Measurements from ENCODE around the gene THBS3.
"Not testable (repeated sequence)": the region's sequence is repeated elsewhere in the genome, so short reads cannot be mapped to it uniquely, and the experiment has no call there.

The THBS3 gene

DNA sequence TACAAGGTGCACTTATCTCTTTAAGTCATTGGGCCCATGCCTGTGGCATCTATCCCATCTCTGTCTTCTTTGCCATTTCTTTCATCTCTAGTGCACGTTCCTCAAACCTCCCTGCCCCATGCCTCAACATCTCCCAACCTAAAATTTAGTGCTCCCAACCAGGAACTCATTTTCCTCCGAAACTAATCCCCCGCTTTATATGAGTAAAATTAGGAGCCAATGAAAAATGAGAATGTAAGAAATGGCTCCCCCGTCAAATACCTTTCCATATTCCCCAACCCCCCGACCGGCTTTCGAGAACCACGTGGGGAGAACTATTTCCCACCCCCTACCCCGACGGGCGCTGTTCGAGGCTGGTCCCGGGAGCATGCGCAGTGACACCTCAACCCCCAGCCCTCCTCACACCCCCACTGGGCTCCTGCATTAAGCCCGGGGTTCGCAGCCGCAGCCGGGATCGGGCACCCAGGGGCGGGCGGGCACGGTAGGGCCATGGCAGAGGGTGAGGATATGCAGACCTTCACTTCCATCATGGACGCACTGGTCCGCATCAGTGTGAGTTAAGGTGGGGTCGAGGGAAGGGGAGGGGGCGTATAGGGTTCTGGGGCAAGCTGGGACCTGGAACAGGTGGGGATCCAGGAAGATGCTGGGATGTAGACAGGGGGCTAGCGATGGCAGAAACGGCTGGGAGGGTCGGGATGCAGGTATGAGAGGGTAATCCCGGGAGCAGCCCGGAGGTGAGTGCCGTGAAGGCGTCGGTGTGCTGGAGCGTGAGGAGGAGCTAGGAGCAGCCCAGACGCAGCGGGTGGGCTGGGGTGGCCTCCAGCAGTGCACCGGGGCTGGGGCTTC, 34.0 kb downstream of the THBS3 start, which contains the start of gene TRIM46:
Gene TRIM46, plus strand, starts transcription at position 372 of the 846 bp plus-strand sequence. Its CDS starts 118 bp downstream, at position 490.
- DNase-seq (ENCODE audit: low read depth): no peak

DNA sequence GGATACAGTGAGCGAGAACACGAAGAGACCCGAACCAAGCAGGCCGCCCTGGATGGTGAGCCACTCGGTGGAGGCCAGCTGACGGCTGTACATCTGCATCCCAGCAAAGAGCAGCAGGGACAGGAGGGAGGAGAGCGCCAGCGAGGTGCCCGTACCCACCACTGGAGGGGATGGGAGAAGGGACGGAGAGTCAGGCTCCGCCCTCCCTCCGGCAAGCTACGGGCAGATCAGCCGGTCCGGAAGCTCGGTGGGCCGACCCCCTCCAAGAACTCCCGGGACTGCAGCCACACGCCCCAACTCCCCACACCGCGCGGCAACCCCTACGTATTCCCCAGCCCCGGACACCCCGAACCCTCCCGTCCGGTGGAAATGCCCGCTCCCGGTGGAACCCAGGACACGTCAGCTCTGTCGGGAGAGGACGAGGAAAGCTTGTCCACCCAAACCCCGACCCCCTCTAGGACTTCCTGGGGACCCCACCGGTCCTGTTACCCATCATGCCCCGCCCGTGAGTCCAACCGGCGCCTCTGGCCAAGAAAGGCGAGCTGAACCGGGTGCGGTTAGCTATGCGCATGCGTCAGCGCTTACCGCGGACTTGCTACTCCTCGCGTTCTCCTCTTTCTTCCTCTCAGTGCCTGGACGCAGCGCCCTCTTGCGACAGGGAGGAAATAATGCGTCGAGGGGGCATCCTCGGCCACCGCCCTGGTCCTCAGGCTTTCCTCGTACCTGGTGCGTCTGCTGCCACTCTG, 34.8 kb downstream of the THBS3 start, which contains the start of gene KRTCAP2:
Gene KRTCAP2, minus strand, starts transcription at position 573 of the 746 bp plus-strand sequence. Its CDS starts 80 bp downstream, at position 493.
- peak; percentile 92 for DNase-seq (ENCODE audit: low read depth)

DNA sequence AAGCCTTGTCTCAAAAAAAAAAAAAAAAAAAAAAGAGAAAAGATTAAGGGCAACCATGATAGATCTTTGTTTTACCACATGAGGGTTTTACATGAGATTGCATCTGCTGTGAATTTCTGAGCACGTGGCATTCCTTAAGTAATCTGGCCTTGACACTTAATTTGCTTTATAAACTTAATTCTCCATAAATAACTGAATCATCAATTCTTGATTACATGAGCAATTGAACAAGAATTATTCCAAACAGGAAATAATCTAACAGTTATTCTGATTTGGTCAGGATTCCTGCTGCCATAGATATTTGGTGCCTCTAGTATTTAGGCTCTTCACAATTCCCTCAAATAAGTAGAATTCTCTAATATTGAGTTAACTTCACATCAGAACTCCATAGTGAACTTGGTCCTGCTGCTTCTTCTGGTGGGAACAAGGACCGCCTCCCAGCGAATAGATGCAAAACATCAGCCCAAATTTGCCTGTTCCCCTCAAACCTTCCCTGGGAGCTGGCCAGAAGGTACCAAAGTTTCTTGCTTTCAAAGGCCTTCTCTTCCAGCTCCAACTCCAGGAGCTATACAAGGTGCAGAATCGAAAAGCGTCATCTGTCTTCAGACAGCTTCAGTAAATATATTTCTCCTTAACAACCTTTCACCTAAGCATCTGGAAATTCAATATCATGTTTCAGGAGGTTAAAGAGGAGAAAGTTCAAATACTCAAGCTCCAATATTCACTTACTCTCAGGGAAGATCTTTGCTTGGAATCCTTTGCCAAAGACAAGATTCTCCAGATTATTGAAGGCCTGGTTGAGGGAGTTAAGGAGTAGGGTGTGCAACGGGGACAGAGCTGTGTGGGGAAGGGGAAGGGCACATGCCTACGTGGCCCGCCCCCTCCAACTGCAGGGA, 35.6 kb downstream of the THBS3 start:
- DNase-seq (ENCODE audit: low read depth): no peak

DNA sequence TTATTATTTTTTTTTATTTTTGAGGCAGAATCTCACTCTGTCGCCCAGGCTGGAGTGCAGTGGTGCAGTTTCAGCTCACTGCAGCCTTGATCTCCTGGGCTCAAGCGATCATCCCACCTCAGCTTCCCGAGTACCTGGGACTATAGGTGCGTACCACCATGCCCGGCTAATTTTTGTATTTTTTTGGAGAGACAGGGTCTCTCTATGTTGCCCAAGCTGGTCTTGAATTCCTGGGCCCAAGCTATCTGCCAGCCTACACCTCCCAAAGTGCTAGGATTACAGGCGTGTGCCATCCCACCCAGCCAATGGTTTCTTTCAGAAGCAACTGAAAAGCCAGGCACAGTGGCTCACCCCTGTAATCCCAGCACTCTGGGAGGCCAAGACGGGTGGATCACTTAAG, 36.9 kb downstream of the THBS3 start:
- no peak for DNase-seq (ENCODE audit: low read depth)

DNA sequence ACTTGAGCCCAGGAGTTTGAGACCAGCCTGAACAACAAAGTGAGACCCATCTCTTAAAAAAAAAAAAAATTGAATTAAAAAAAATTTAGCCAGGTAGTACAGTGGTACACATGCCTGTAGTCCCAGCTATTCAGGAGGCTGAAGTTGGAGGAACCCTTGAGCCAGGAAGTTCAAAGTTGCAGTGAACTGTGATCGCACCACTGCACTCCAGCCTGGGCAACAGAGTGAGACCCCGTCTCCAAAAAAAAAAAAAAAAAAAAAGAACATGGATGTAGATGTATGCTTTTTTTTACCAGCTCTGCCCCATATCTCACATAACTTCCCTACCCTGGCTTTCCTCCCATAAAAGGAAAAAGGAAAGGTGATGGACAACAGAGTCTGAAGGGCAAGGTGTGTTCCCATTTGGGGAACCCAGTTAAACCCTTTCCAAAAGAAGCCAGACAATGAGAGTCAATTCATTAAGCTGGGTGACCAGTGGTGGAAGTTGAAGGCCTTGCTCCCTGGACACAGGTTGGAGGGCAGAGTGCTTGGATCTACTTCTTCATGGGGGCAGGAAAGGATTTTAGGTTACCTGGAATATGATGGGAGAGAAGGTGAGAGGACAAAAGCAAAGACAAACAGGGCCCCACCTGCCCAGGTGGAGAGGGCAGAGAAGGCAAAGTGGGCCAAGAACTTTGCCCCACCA, 37.5 kb downstream of the THBS3 start:
- no peak for DNase-seq (ENCODE audit: low read depth)

DNA sequence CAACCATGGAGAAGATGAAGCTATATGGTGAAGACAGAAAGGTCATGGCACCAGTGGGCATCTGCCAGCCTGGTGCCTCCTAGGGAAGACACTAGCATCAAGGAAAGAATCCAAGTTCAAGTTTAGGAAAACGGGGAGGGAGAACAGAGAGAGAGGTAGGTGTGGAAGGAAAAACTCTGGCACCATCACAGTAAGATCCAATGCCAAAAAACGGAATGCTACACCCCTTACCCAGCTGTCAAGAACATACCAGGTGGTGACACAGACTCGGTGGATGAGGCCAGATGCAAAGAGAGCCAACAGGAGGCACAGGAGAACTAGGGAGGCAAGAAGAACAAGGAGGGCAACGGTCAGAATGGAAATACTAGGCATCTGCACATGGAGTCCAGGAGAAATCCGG, 38.2 kb downstream of the THBS3 start:
- no peak for DNase-seq (ENCODE audit: low read depth)

DNA sequence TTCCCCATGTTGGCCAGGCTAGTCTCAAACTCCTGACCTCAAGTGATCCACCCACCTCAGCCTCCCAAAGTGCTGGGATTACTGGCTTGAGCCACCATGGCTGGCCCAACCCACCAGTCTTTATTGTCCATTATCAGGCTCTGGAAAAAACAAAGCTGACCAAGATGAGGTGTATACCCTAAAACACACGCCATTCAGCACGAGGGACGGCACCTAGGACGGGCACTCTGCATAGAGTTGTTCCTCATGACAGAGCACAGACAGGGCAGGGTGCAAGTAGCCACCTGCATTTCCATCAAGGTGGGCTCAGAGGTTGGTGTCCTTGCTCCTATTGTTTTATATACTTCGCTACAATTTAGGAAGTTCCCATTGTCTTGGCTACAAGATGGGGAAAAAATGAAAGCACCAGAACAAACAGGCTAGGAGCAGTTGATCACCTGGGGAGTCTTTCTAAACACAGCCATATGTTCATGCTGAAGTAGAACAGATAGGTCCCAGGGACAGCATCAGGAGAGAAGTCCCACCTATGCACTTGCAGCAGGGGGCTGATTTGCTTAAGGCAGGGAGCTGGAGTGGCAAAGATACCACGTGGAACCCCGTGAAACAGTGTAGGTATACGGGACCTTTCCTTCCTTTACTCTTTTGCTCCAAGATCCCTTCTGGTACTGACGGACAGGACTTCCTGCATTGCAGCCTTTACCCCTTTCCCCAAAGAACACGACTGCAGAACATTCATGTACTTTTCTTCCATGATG, 39.1 kb downstream of the THBS3 start:
- no peak for DNase-seq (ENCODE audit: low read depth)

DNA sequence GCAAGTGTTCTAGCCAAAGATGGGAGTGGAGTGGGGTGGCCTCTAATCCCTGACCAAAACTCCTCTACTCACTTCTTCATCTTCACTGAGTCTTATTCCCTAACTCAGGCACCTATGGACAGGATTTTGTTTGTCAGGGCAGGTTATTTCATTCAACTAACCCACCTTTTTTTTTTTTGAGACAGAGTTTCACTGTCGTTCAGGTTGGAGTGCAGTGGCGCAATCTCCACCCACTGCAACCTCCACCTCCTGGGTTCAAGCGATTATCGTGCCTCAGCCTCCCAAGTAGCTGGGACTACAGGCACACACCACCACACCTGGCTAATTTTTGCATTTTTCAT, 39.6 kb downstream of the THBS3 start:
- DNase-seq (ENCODE audit: low read depth): not testable (repeated sequence)

DNA sequence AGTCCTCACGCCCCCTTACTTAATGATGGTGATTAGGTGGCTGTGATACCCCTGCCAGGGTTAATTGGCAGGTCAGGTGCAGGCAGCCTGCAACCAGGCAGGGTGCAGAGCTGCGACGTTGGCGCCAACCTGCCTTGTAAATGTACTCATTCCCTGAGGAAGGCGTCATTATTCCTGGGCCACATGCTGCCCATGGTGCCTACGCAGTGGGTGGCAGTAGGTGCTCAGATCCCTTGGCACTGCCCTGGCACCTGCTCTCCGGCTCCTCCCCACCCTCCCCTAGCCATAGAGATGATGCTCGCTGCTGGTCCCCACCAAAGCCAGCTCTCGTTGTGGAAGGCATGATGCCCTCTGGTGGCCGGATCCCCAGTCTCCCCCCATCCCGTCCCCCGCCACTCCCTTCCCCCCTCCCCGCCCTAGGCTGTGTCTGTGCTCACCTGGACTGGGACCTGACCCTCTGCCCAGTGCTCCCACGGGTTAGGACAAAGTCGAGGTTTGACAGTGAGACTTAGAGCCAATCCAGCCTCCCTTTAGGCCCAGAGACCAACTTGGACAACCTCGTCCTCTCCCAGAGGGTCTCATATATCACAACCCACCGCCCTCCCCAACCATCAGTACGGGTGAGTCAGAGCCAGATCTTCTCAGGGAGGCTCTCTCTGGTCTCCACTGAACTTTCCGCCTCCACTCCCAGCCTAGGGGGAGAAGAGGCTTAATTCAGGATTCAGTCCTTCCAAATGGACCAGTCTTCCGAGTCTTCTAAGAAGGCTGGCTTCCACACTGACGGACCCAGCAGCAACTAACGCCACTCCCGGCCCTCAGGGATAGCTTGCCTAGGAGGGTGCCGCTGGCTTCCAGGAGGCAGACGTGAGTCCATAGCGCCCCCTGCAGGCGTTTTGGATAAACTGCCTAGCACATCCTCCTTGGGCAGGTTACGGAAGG, 40.3 kb downstream of the THBS3 start:
- peak; percentile 81 for DNase-seq (ENCODE audit: low read depth)

DNA sequence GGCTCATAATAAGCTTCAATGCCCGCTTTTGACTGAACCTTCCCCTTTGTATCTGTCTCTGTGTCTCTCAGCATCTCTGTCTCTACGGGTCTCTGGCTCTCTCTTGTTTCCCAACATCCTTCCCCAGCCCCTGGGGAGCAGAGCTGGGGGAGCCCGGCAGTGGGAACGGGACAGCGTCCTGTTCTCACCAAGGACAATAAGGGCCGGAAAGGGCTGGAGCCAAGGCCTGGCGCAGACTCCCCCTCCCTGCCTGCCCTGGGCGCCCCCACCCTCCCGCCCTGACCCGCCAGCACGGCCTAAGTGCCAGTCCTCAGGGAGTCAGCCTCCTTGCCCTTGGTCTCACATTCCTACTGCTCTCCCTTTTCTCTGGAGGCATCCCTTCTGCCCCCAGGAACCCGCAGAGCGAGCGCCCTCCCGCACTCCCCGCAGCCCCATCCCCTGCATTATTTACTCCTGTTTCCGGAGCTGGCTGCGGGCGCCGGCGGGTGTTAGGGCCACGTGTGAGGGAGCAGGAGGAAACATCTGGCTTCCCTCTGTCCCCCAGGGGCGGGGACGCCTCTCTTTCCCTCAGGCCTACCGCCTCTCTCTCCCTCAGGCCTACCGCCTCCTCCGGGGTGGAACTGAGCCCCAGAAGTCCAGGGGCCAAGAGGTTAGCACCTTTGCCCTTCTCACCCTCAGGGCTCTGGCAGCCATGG, 41.1 kb downstream of the THBS3 start:
- no peak for DNase-seq (ENCODE audit: low read depth)

DNA sequence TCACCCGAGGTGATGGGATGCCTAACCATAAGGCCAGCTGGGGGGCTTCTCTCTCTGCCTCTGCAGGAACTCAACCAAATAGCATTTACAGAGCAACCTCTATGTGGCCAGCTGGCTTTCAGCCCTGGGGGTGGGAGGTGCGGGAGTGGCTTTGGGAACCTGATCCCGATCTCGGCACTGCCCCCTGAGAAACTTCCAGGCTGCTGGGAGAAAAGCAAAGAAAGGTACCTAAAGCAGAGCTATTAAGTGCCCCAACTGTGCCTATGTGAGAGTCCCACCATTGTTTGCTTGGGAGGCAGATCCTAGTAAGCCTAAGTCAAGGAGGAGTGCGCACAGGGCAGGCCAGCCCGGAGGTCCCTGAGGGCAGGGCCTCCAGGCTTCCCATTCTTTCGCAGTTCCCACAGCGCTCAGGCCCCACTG, 41.6 kb downstream of the THBS3 start:
- DNase-seq (ENCODE audit: low read depth): no peak

DNA sequence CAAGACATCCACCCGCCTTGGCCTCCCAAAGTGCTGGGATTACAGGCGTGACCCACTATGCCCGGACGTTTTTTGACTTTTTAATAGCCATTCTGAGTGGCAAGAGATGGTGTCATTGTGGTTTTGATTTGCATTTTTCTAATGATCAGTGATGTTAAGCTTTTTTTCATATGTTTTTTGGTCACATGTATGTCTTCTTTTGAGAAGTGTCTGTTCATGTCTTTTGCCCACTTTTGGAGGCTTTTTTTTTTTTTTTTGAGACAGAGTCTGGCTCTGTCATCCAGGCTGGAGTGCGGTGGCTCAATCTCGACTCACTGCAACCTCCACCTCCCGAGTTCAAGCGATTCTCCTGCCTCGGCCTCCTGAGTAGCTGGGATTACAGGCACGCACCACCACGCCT, 43.1 kb downstream of the THBS3 start:
- not testable (repeated sequence) for DNase-seq (ENCODE audit: low read depth)

DNA sequence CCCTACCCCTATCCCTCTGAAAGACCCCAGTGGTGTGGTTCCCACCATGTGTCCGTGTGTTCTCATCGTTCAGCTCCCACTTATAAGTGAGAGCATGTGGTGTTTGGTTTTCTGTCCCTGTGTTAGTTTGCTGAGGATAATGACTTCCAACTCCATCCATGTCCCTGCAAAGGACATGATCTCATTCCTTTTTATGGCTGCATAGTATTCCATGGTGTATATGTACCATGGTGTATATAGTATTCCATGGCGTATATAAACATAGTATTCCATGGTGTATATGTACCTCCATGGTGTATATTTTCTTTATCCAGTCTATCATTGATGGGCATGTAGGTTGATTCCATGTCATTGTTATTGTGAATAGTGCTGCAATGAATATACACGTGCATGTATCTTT, 43.9 kb downstream of the THBS3 start:
- DNase-seq (ENCODE audit: low read depth): not testable (repeated sequence)

DNA sequence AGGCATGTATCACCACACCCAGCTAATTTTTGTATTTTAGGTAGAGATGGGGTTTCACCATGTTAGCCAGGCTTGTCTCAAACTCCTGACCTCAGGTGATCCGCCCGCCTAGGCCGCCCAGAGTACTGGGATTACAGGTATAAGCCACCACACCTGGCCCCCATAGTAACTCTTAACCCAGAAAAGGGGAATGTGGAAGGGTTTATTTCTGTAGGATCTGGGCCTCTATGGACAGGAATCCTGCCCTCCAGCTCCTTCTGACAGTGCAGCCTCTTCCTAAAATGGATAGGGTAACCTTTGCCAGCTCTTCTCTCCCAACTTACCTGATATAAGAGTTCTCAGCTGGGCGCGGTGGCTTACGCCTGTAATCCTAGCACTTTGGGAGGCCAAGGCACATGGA, 45.1 kb downstream of the THBS3 start:
- not testable (repeated sequence) for DNase-seq (ENCODE audit: low read depth)

DNA sequence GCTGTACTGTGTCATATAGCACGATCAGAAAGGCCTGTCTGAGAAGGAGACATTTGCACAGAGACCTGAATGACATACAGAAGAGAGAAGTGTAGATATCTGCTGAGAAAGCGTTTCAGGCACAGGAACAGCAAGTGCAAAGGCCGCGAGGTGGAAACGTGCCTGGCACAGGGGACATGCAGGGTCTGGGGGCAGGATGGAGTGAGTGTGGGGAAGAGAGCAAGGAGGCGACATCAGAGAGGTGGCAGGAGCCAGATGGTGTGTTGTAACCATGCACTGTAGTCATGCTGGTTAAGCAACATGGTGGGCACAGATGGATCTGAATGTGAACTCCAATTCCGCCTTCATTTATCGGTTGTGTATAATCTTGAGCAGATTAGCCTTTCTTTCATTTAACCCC, 47.6 kb downstream of the THBS3 start:
- no peak for DNase-seq (ENCODE audit: low read depth)

DNA sequence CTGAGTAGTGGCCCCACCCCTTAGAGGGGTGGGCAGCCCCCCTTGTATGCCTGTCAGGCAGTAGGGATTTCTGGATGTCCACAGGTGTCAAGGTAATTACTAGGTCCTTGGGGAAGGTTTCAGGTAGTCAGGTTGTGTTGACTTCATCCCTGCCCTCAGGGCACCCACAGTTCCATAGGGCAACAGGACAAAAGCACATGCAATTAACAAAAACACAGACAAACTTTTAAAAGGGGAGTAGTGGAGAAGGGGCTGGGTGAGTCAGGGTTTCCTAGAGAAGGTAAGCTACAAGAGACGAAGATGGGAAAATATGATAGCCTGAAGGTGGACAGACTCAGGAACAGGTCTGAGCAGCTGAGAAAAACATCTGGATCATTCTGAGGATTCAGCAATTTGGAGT, 48.7 kb downstream of the THBS3 start:
- no peak for DNase-seq (ENCODE audit: low read depth)

DNA sequence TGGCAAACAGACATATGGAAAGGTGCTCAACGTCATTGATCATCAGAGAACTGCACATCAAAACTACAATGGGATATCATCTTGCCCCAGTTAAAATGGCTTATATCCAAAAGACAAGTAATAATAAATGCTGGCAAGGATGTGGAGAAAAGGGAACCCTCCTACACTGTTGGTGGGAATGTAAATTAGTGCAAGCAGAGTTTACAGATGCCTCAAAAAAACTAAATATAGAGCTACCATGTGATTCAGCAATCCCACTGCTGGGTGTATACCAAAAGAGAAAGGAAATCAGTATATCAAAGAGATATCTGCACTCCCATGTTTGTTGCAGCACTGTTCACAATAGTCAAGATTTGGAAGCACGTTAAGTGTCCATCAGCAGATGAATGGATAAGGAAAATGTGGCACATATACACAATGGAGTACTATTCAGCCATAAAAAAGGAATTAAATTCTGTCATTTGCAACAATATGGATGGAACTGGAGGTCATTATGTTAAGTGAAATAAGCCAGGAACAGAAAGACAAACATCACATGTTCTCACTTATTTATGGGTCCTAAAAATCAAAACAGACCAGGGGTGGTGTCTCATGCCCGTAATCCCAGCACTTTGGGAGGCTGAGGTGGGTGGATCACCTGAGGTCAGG, 51.6 kb downstream of the THBS3 start:
- DNase-seq (ENCODE audit: low read depth): not testable (repeated sequence)

Data from stimulated activated CD8-positive, alpha-beta memory T cell treated with anti-CD3 and anti-CD28 coated beads, Interleukin-12 subunit alpha, Interleukin-12 subunit beta, amount 100 ng/mL, for 1 hour (primary cell).